Right lobe of liver (tissue), 6 donors: Measurements from ENCODE around the gene LYPD6B. TPM values are rescaled to one million over a fixed set of nuclear protein-coding genes. Genes with fewer than 3 reads are reported as not detected.

ENCODE experiments used
- ATAC-seq, 4 donors: fragments of 200-7000 bp; cut with Tn5 transposase; one replicate each; pipeline ENCODE4 v1.9.1; 2020; ENCODE audit warnings: mild to moderate bottlenecking in 4 of 4, moderate library complexity in 4 of 4
- DNase-seq, 3 donors: peaks; one replicate each; pipeline ENCODE4 v3.0.0-alpha.2; 2020
- H3K27ac ChIP-seq, 3 donors: fragments of 200-600 bp; one replicate each; pipeline ENCODE4 v1.8.0; 2022
- H3K27me3 ChIP-seq, 2 donors: fragments of 200-600 bp; one replicate each; pipeline ENCODE4 v1.8.0; 2022
- H3K36me3 ChIP-seq, 4 donors: fragments of 200-600 bp; sonication (generic) in 1 of 4; one replicate each; pipeline versions ENCODE4 v1.5.1 to v1.8.0; 2017 to 2022; ENCODE audit warnings: control low read depth in 1 of 4
- H3K4me1 ChIP-seq, 4 donors: fragments of 200-600 bp; sonication (generic) in 1 of 4; one replicate each; pipeline versions ENCODE4 v1.5.1 to v1.8.0; 2017 to 2022; ENCODE audit warnings: control low read depth in 1 of 4
- H3K4me3 ChIP-seq, 3 donors: fragments of 200-600 bp; one replicate each; pipeline ENCODE4 v1.8.0; 2022
- H3K9me3 ChIP-seq, 4 donors: fragments of 200-600 bp; sonication (generic) in 1 of 4; one replicate each; pipeline versions ENCODE4 v1.5.1 to v1.8.0; 2017 to 2022; ENCODE audit warnings: control low read depth in 1 of 4
- POLR2A ChIP-seq: fragments of 450-650 bp; IDR thresholded peaks from one replicate; pipeline ENCODE4 v1.6.1; 2017; ENCODE audit warnings: antibody characterized with exemption, mild to moderate bottlenecking
- WGBS: methylation state at CpG from one replicate; pipeline ENCODE4 v1.1.6; 2018; ENCODE audit warnings: low coverage, low lambda C conversion rate; ENCODE audit not compliant: insufficient coverage; ENCODE audit errors: missing lambda C conversion rate; 5-methylcytosine and 5-hydroxymethylcytosine counted together
- intact Hi-C, 2 donors: fragments of 100-400 bp; cut with DNase I; formaldehyde crosslinking; loops; one replicate each; pipeline versions ENCODE4 v1.11.2 to v1.14.1; 2022
- total RNA-seq, 6 experiments: library from RNA; depleted of rRNA in 2 of 6; stranded (reverse); fragments of >200 nt in 2 of 6; fragmentation: NEBNext Ultra II Directional in 3 of 6; extraction: Animal tissue kit (Norgen Biotek cat#: 25700) in 3 of 6; gene quantifications; one replicate each; pipeline versions ENCODE4 v1.1.0 to v1.2.4, GENCODE V29; 2016 to 2023
- TF ChIP-seq, protein P1 (sequence below), 4 donors: fragments of 200-600 bp in 3 of 4; fragments of 450-650 bp in 1 of 4; IDR thresholded peaks; one replicate each; pipeline versions ENCODE4 v1.5.1 to v1.8.0; 2016 to 2022; ENCODE audit warnings: antibody characterized with exemption in 4 of 4, mild to moderate bottlenecking in 2 of 4
- donor health status: DM: no; HTN: yes; CAD: no.
- donor health status: DM: no; HTN: no; CAD: no.
- donor health status: DM: no; HTN: no; CAD: no.
- donor health status: DM: no; HTN: yes; CAD: no.
- donor health status: DM: no; HTN: yes; CAD: no.

The LYPD6B gene
- total RNA-seq, 6 experiments from 2014 or later = 0.30 to 0.31 TPM; not detected in 4

DNA sequence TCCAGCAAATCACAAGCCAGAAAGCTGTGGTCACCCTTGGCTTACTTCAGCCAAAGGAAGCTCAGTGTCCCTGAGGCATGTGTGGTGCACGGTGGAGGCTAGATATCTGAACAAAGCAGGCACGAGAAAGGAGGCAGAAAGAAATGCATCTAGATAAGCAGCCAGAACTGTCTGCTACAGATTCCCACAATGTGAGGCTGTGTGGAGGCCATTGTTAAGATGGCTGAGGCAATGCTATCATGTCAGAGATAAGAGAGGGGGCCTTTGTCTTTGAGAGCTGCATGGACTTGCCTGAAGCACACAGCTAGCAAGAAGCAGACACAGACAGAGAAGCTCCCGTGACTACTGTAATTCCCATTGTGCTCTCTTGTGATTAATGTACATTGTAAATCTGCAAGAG lies 181.4 kb downstream of the LYPD6B start:
- DNase-seq = no peak
- Histone ChIP-seq H3K9me3 (no peaks in the 10 kb centered on the region), H3K27ac (no peak overlapping the region), H3K4me1 (no peaks in the 10 kb centered on the region), H3K36me3 (no peaks in the 10 kb centered on the region), H3K27me3 (no peaks in the 10 kb centered on the region), H3K4me3 (no peak overlapping the region)
- TF ChIP-seq POLR2A = no peak
- TF ChIP-seq, protein P1, sequence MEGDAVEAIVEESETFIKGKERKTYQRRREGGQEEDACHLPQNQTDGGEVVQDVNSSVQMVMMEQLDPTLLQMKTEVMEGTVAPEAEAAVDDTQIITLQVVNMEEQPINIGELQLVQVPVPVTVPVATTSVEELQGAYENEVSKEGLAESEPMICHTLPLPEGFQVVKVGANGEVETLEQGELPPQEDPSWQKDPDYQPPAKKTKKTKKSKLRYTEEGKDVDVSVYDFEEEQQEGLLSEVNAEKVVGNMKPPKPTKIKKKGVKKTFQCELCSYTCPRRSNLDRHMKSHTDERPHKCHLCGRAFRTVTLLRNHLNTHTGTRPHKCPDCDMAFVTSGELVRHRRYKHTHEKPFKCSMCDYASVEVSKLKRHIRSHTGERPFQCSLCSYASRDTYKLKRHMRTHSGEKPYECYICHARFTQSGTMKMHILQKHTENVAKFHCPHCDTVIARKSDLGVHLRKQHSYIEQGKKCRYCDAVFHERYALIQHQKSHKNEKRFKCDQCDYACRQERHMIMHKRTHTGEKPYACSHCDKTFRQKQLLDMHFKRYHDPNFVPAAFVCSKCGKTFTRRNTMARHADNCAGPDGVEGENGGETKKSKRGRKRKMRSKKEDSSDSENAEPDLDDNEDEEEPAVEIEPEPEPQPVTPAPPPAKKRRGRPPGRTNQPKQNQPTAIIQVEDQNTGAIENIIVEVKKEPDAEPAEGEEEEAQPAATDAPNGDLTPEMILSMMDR (IDR thresholded peaks at IDR 0.05) = no peak
- ATAC-seq = no peak
- intact Hi-C loops = no loop called here
- WGBS = 46% methylated on average over 3 of the region's 3 CpGs

DNA sequence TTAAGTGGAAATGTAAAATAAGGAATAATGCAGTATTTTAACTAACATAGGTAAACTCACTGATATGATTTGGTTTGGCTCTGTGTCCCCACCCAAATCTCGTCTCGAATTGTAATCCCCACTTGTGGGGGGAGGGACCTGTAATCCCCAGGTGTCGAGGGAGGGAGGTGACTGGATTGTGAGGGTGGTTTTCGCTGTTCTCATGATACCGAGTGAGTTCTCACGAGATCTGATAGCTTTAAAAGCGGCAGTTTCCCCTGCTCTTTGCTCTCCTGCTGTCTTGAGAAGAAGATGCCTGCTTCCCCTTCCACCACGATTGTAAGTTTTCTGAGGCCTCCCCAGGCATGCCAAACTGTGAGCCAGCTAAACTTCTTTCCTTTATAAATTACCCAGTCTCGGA lies 182.5 kb downstream of the LYPD6B start:
- 56% methylated on average over 7 of the region's 9 CpGs for WGBS
- Histone ChIP-seq H3K36me3 (no peaks in the 10 kb centered on the region), H3K4me1 (no peaks in the 10 kb centered on the region), H3K27ac (no peak overlapping the region), H3K4me3 (no peak overlapping the region), H3K27me3 (no peaks in the 10 kb centered on the region), H3K9me3 (no peaks in the 10 kb centered on the region)
- no peak for DNase-seq
- TF ChIP-seq, protein P1 (IDR thresholded peaks at IDR 0.05) = no peak
- TF ChIP-seq POLR2A = no peak
- intact Hi-C loops = no loop called here
- ATAC-seq = no peak

DNA sequence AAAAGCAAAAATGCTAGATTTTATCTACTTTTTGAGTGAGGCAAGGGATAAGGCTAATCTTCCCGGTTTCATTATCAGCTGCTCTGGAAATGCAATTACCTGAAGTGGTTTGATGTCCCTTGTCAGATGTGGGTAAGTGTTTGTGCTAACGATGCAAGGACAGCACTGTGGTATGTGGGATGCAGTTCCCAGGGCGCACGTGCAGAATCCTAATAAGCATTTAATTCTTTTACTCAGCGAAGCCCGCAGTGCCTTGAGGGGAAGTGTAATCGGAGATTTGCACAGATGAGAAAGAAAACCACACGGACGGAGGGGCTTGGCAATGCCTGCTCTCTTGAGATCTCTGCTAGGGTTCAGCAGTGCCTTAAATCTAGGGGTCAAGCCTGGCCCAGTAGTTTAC lies 183.4 kb downstream of the LYPD6B start:
- peaks cover 0 to 3% (median 0%) of the 10 kb centered on the region in 4 donors for H3K4me1 ChIP-seq
- no peaks in the 10 kb centered on the region for H3K27me3 ChIP-seq
- intact Hi-C loops = no loop called here
- DNase-seq (no peak), ATAC-seq (no peak)
- H3K27ac ChIP-seq = no peak overlapping the region
- no peak overlapping the region for H3K4me3 ChIP-seq
- H3K9me3 ChIP-seq = no peaks in the 10 kb centered on the region
- H3K36me3 ChIP-seq = no peaks in the 10 kb centered on the region
- WGBS = 26% methylated on average over 5 of the region's 9 CpGs
- TF ChIP-seq, protein P1 (IDR thresholded peaks at IDR 0.05) = no peak
- TF ChIP-seq POLR2A = no peak

DNA sequence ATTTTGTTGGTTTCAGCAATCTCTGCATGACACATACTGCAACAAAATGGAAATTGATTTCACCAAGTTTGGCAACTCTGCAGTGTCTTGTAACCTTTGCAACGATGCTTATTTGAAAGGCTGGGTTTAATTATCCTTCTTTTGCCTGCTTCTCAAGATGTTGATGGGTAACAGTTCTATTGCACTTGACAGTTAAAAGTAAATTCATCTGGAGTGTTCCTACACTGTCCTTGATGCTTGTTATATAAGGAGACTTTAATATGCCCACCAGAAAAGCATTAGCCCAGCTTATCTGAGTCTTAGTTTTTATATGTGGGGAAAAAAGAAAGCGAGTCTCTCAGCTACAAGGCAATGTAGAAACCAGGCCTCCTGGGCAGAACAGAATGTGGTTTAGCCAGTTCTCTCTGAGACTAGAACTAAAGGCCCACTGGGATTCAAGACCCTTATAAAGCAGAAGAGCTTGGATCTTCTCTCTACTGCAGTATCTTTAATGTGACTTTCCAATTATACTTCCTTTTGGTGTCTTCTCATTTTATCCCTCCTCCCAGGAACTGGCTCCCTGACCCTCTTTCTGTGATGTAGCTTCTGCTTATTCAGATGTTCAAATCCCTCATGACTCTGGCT lies 185.1 kb downstream of the LYPD6B start:
- intact Hi-C loops = no loop called here
- Histone ChIP-seq H3K36me3 (no peaks in the 10 kb centered on the region), H3K4me3 (no peak overlapping the region), H3K27ac (no peak overlapping the region), H3K9me3 (no peaks in the 10 kb centered on the region), H3K27me3 (no peaks in the 10 kb centered on the region), H3K4me1 (peaks cover 0 to 6% (median 0%) of the 10 kb centered on the region in 4 donors)
- WGBS = 58% methylated on average over 2 of the region's 2 CpGs
- no peak for TF ChIP-seq POLR2A
- TF ChIP-seq, protein P1 (IDR thresholded peaks at IDR 0.05) = no peak
- no peak for DNase-seq
- ATAC-seq = no peak
